Suprapubic skin (tissue), 4 donors: ENCODE data around the gene DNAI1. TPM values are rescaled to one million over a fixed set of nuclear protein-coding genes. Genes with fewer than 3 reads are reported as not detected.

Experiments used
- DNase-seq, 2 donors: peaks; one replicate each; pipeline ENCODE4 v3.0.0-alpha.2; 2019; ENCODE audit warnings: low spot score in 2 of 2
- H3K27ac ChIP-seq: fragments of 200-600 bp; sonication (generic); one replicate; pipeline ENCODE4 v1.5.1; 2019
- H3K27me3 ChIP-seq: fragments of 200-600 bp; sonication (generic); one replicate; pipeline ENCODE4 v1.5.1; 2019
- H3K36me3 ChIP-seq: fragments of 200-600 bp; sonication (generic); one replicate; pipeline ENCODE4 v1.5.1; 2019
- H3K4me1 ChIP-seq: fragments of 200-600 bp; sonication (generic); one replicate; pipeline ENCODE4 v1.5.1; 2019
- H3K4me3 ChIP-seq: fragments of 200-600 bp; sonication (generic); one replicate; pipeline ENCODE4 v1.5.1; 2019; ENCODE audit warnings: mild to moderate bottlenecking
- H3K9me3 ChIP-seq: fragments of 200-600 bp; sonication (generic); one replicate; pipeline ENCODE4 v1.5.1; 2019
- CTCF ChIP-seq, 2 donors: fragments of 200-600 bp in 1 of 2; fragments of 450-650 bp in 1 of 2; sonication (generic) in 1 of 2; IDR thresholded peaks; one replicate each; pipeline ENCODE4 v1.5.1; 2016 to 2019; ENCODE audit warnings: antibody characterized with exemption in 2 of 2, mild to moderate bottlenecking in 1 of 2, moderate library complexity in 1 of 2
- EP300 ChIP-seq: sonication (generic); formaldehyde crosslinking; IDR thresholded peaks from one replicate; pipeline ENCODE4 v1.6.1; 2017; ENCODE audit warnings: antibody characterized with exemption
- POLR2A ChIP-seq, 2 donors: fragments of 450-650 bp; IDR thresholded peaks; one replicate each; pipeline ENCODE4 v1.6.1; 2017; ENCODE audit warnings: antibody characterized with exemption in 2 of 2, mild to moderate bottlenecking in 2 of 2, moderate library complexity in 2 of 2
- POLR2AphosphoS5 ChIP-seq, 3 donors: sonication (generic); formaldehyde crosslinking; IDR thresholded peaks; one replicate each; pipeline ENCODE4 v1.6.1; 2017; ENCODE audit warnings: antibody characterized with exemption in 3 of 3
- WGBS: methylation state at CpG from one replicate; pipeline ENCODE4 v1.1.5; 2018; 5-methylcytosine and 5-hydroxymethylcytosine counted together
- total RNA-seq, 4 donors: library from RNA; depleted of rRNA; stranded (reverse); fragments of >200 nt; gene quantifications; one replicate each; pipeline ENCODE4 v1.1.0, GENCODE V29; 2016

DNAI1 gene
- total RNA-seq, 4 donors from 2014 or later = not detected

GRCh38 chr9:34565856-34566255 lies 107.3 kb downstream of the DNAI1 start:
- no peak for DNase-seq
- Histone ChIP-seq H3K27ac (no peak overlapping the region), H3K36me3 (no peaks in the 10 kb centered on the region), H3K4me1 (peaks cover 1% of the 10 kb centered on the region), H3K27me3 (peaks cover 10% of the 10 kb centered on the region), H3K9me3 (no peaks in the 10 kb centered on the region), H3K4me3 (no peak overlapping the region)
- no peak for TF ChIP-seq CTCF (IDR thresholded peaks at IDR 0.05)
- TF ChIP-seq POLR2A (IDR thresholded peaks at IDR 0.05) = no peak
- no peak for TF ChIP-seq EP300
- no peak for TF ChIP-seq POLR2AphosphoS5 (IDR thresholded peaks at IDR 0.05)
- 92% methylated on average over 5 of the region's 8 CpGs for WGBS

GRCh38 chr9:34566322-34566721 lies 107.7 kb downstream of the DNAI1 start:
- Histone ChIP-seq H3K4me3 (no peak overlapping the region), H3K9me3 (no peaks in the 10 kb centered on the region), H3K4me1 (no peaks in the 10 kb centered on the region), H3K27me3 (peaks cover 9% of the 10 kb centered on the region), H3K27ac (no peak overlapping the region), H3K36me3 (no peaks in the 10 kb centered on the region)
- no peak for DNase-seq
- TF ChIP-seq CTCF (IDR thresholded peaks at IDR 0.05) = no peak
- no peak for TF ChIP-seq POLR2A (IDR thresholded peaks at IDR 0.05)
- no peak for TF ChIP-seq EP300
- no peak for TF ChIP-seq POLR2AphosphoS5 (IDR thresholded peaks at IDR 0.05)
- WGBS = 79% methylated on average over 6 of the region's 8 CpGs

GRCh38 chr9:34566972-34567371 lies 108.4 kb downstream of the DNAI1 start:
- Histone ChIP-seq H3K4me3 (no peak overlapping the region), H3K27ac (no peak overlapping the region), H3K27me3 (peaks cover 9% of the 10 kb centered on the region), H3K4me1 (no peaks in the 10 kb centered on the region), H3K36me3 (no peaks in the 10 kb centered on the region), H3K9me3 (no peaks in the 10 kb centered on the region)
- DNase-seq = no peak
- WGBS = 85% methylated on average over 6 of the region's 6 CpGs
- TF ChIP-seq POLR2A (IDR thresholded peaks at IDR 0.05) (no peak), EP300 (no peak), POLR2AphosphoS5 (IDR thresholded peaks at IDR 0.05) (no peak), CTCF (IDR thresholded peaks at IDR 0.05) (no peak)

GRCh38 chr9:34568133-34568532 lies 109.5 kb downstream of the DNAI1 start:
- no peak overlapping the region for H3K27ac ChIP-seq
- no peaks in the 10 kb centered on the region for H3K36me3 ChIP-seq
- H3K9me3 ChIP-seq = no peaks in the 10 kb centered on the region
- no peaks in the 10 kb centered on the region for H3K4me1 ChIP-seq
- H3K4me3 ChIP-seq = no peak overlapping the region
- DNase-seq = no peak
- H3K27me3 ChIP-seq = peaks cover 3% of the 10 kb centered on the region
- 85% methylated on average over 7 of the region's 7 CpGs for WGBS
- TF ChIP-seq POLR2A (IDR thresholded peaks at IDR 0.05) (no peak), CTCF (IDR thresholded peaks at IDR 0.05) (no peak), EP300 (no peak), POLR2AphosphoS5 (IDR thresholded peaks at IDR 0.05) (no peak)

GRCh38 chr9:34568774-34569173 lies 110.2 kb downstream of the DNAI1 start:
- DNase-seq = no peak
- Histone ChIP-seq H3K27ac (no peak overlapping the region), H3K4me3 (no peak overlapping the region), H3K9me3 (no peaks in the 10 kb centered on the region), H3K27me3 (peaks cover 3% of the 10 kb centered on the region), H3K36me3 (no peaks in the 10 kb centered on the region), H3K4me1 (no peaks in the 10 kb centered on the region)
- no peak for TF ChIP-seq POLR2AphosphoS5 (IDR thresholded peaks at IDR 0.05)
- no peak for TF ChIP-seq POLR2A (IDR thresholded peaks at IDR 0.05)
- TF ChIP-seq EP300 = no peak
- TF ChIP-seq CTCF (IDR thresholded peaks at IDR 0.05) = no peak
- 97% methylated on average over 9 of the region's 12 CpGs for WGBS
